GM19035 (cell line): ENCODE measurements around the gene INPP5B.
"Not testable (repeated sequence)": the region's sequence is repeated elsewhere in the genome, so short reads cannot be mapped to it uniquely, and the experiment has no call there.

ENCODE experiments used
- ATAC-seq: cut with Tn5 transposase; IDR thresholded peaks from one replicate; pipeline ENCODE4 v1.9.1; 2021; ENCODE audit not compliant: unreplicated experiment

INPP5B gene

GRCh38 chr1:37946703-37947360 lies at the start of gene INPP5B:
Gene INPP5B (minus strand): TSS chr1:37947053. CDS start chr1:37946308, 745 bp downstream.
- peak; percentile 86 for ATAC-seq

DNA sequence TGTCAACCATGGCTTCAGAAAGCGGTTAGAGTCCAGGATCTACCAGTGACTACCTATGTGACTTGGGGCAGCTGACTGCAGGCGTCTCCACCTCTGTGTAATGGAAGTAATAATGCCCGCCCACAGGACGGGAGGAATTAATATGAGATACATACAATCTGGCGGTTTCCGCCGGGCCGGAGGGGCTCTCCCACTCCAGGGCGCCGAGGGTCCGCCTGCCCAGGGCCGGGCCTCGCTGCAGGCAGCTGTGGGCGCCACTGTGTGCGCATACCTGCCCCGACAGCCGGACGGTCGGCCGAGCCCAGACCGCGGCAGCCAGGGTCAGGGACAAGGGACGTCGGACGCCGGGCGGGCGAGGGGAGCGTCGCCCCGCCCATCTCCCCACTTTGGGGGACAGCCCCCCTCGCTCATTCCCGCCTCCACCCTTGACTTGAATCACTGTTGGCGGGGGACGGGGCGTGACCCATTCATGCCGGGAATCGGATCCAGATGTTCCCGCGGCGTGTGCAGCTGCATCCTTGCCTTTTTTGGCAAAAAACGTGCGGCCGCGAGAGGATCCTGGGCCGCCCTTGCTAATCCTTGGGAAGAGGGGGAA lies 49.0 kb upstream of the INPP5B start:
- no peak for ATAC-seq

- no peak for ATAC-seq
Measured at GRCh38 chr1:37994886-37995566, 48.2 kb upstream of the INPP5B start.

DNA sequence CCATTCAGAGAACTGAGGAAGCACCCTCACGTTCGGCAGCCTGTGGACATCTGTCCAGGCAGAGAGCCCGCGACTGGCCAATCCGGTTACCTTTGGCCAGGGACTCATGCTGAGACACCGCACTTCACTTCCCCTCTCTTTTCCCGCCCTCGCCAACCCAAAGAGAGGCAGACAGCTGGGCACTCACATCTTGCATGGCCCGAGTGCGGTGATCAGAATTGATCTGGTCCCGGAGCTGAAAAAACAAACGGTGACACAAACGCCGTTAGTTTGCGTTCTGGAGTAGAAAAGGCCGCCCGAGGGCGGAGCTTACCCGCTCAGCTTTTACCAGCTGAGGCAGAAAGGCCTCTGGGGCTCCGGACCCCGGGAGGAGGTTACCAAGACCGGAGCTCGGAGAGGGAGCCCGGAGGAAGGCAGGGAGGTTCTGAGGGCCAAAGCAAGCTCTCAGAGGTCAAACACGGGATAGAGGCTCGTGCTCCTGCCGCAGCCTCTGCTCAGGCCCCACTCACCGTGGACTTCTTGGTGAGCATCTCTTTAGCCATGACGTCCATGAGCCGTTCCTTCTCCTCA lies 42.6 kb upstream of the INPP5B start:
- ATAC-seq: peak; percentile 1

DNA sequence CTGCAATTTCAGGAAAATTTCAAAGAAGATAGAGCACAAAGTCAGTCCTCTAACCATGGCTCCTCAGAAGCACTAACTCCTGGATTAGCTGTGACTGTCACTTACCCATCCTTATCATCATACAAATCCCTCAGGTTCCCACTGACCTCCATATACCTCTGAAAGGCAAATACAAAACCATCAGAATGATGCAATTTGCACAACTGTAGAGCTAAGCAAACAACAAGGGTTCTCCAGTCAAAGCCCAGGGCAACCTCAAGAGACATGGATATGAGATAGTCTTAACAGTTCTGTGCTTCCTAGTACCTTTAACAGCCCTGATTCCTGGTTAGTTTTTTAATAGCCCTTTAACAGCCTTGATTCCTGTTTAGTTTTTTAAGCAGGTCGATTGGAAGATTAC lies 40.8 kb upstream of the INPP5B start:
- no peak for ATAC-seq

DNA sequence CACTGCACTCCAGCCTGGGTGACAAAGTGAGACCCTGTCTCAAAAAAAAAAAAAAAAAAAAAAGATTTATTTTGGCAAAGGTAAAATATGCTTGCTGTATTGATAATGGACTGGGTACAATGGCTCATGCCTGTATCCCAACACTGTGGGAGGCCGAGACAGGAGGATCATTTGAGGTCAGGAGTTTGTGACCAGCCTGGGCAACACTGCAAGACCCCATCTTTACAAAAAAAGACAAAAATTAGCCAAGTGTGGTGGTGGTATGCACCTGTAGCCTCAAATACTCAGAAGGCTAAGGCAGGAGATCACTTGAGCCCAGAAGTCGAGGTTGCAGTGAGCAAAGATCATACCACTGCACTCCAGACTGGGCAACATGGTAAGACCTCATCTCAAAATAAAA lies 36.7 kb upstream of the INPP5B start:
- ATAC-seq: no peak

DNA sequence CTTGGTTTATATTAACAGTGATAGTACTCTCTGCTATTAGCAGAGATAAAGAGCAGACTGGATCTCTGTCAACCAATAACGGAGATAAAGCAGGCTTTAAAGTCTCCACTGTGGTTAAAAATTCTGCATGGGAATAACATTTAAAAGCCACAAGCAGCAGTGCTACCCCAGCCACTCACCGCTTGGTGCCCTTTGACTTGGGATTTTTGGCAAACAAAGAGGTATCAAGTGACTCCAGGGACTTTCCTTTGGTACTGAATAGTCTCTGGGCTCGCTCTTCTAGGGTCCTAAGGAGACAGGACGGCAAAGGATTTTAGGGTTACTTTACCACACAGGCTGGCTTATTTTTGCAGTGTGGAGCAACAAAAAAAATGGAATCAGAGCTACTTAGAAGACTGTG lies 31.7 kb upstream of the INPP5B start:
- no peak for ATAC-seq

GRCh38 chr1:37975083-37975482 lies 28.2 kb upstream of the INPP5B start:
- not testable (repeated sequence) for ATAC-seq

GRCh38 chr1:37974567-37974966 lies 27.7 kb upstream of the INPP5B start:
- no peak for ATAC-seq

- ATAC-seq: not testable (repeated sequence)
Measured at GRCh38 chr1:37973684-37974083, 26.8 kb upstream of the INPP5B start.

DNA sequence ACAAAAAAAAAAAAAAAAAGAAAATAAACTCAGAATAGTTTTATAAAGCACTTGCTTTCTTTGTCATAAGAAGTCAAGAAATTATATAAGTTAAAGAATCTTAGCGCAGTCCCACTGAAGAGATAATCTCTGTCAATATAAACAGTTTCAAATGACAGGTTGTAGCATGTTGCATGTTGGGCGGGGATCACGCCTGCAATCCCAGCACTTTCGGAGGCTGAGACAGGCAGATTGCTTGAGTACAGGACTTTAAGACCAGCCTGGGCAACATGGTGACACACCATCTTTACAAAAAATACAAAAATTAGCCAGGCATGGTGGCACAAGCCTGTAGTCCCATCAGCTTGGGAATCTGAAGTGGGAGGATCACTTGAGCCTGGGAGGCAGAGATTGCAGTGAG lies 18.4 kb upstream of the INPP5B start:
- ATAC-seq: no peak

- ATAC-seq: not testable (repeated sequence)
Measured at GRCh38 chr1:37964106-37964505, 17.3 kb upstream of the INPP5B start.

- no peak for ATAC-seq
Measured at GRCh38 chr1:37958690-37959089, 11.8 kb upstream of the INPP5B start.

- no peak for ATAC-seq
Measured at GRCh38 chr1:37955685-37956084, 8.8 kb upstream of the INPP5B start.

DNA sequence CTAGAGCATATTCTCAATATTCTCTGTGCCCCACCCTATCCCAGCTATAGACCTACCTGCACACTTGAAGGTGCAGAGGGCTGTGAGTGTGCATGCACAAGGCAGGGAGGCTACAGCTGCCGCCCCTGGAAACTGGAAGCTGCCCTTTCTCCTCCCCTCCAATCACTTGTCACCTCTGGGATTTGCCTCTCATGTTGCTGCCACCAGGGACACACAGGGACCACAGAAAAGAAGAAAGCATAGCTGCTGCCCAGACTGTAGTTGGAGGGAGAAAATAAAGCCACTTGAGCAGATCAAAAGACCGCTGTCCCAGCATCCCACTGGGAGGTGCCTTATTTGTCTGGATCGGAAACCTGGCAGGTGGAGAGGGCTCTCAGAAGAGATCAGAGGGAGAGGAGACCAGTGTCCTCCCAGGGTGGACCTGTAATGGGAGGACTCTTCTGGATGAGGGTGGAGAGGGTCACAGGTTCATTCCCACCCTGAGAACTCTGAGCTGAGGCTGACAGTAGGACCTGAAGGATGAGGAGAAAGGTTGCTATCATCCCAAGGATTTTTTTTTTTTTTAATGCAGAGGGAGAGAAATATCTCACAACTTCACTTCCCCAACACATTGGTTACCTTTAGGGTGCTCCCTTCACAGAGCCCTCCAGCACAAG lies 7.6 kb upstream of the INPP5B start:
- no peak for ATAC-seq

- no peak for ATAC-seq
Measured at GRCh38 chr1:37952738-37953137, 5.9 kb upstream of the INPP5B start.

DNA sequence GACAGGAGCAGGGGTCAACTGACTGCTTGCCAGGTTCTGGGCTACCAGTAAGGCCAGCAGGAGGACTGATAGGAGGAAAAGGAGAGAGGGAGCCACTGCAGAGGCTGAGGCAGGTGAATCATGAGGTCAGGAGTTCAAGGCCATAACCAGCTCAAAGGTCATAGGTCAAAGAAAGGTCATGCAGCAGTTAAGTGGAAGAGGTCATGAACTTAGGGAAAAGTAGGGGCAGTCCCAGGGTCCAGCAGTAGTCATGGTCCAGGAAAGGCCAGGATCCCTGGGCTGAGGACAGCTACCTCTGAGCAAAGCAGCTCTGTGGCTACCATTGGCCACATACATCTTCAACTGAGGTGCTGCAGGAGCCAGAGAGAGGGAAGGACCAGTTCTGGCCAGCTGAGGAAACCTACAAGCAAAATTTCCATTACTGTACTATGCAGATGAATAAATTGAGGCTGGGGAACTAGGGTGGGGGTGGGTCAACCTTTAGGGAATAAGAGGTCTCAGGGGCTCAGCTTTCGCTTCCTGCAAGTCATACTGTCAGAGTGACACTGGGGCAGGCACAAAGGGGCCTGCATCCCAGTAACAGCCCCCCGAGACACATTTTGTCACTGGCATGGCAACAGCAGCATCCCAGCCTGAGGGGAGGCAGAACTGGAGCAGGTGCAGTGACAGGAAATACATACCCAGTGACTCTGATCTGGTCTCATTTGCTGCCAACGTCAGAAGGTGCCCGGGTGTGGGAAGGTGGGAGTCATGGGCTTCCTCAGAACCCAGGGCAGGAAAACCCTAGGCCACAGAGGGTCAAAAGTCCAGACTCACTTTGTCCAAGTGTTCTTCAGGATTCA lies 5.2 kb upstream of the INPP5B start:
- ATAC-seq: no peak

DNA sequence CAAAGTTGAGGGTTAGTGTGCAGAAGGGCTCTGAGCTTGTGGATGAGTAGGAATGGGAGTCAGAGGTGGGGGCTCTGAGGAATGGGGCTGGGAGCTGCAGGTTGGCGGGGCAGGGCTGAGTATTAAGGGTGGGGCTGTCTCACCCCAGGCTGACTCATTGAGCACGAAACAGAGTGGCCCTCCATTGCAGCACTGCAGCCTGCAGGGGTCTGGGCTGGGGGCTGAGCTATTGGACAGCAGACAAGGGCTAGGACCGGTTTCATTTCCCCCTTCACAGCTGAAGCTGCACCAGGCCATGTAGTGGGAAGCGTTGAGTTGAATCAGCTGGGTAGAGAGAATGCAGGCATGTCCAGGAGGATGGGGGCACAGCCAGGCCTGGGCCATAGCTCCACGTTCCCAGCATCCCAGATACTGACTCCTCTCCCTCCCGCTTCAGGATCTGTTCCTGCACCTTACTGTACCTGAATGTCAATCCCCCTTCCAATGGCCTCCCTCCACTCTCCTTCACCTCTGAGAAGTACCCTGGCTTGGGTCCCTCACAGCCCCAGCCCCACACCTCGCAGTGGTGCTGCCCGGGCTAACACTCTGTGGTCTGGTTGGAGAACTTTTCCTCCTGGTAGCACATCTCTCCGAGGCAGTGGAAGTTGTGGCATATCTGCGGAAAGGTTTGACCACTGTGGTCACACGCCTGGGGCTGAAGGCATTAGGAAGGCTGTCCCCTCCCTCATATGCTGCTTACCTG lies 4.4 kb upstream of the INPP5B start:
- ATAC-seq: no peak

GRCh38 chr1:37949524-37950152 lies 2.8 kb upstream of the INPP5B start:
- no peak for ATAC-seq
